DOHH2 (cell line): ENCODE measurements around the gene SEMA5B.

ENCODE experiments used
- H3F3A ChIP-seq: fragments of 200-600 bp; sonication (generic), shearing (Covaris generic); 2 replicates; pipeline ENCODE4 v1.6.0; 2016; ENCODE audit warnings: antibody characterized with exemption, mild to moderate bottlenecking; ENCODE audit not compliant: control insufficient read depth, insufficient read depth
- H3K27ac ChIP-seq: fragments of 200-600 bp; sonication (generic); 2 replicates; pipeline ENCODE4 v1.5.1; 2014; ENCODE audit warnings: low read depth, mild to moderate bottlenecking, low read length, moderate library complexity
- H3K27me3 ChIP-seq: fragments of 200-600 bp; sonication (generic); 2 replicates; pipeline ENCODE4 v1.6.1; 2014; ENCODE audit warnings: mild to moderate bottlenecking, low read length, mixed read lengths; ENCODE audit not compliant: control insufficient read depth
- H3K36me3 ChIP-seq: fragments of 200-600 bp; sonication (generic); 2 replicates; pipeline ENCODE4 v1.6.1; 2014; ENCODE audit warnings: mild to moderate bottlenecking, low read length, moderate library complexity, mixed read lengths; ENCODE audit not compliant: control insufficient read depth
- H3K4me1 ChIP-seq: fragments of 200-600 bp; sonication (generic); 2 replicates; pipeline ENCODE4 v1.6.1; 2014; ENCODE audit warnings: mild to moderate bottlenecking, low read length, mixed read lengths; ENCODE audit not compliant: control insufficient read depth
- H3K4me2 ChIP-seq: fragments of 200-600 bp; sonication (generic); 2 replicates; pipeline ENCODE4 v1.6.0; 2014; ENCODE audit warnings: mild to moderate bottlenecking, low read length, moderate library complexity
- H3K4me3 ChIP-seq: fragments of 200-600 bp; sonication (generic); 2 replicates; pipeline ENCODE4 v1.5.1; 2014; ENCODE audit warnings: mild to moderate bottlenecking, low read length, mixed read lengths
- H3K79me2 ChIP-seq: fragments of 200-600 bp; sonication (generic); 2 replicates; pipeline ENCODE4 v1.6.1; 2014; ENCODE audit warnings: mild to moderate bottlenecking, low read length, mixed read lengths; ENCODE audit not compliant: control insufficient read depth
- H3K9me2 ChIP-seq: fragments of 200-600 bp; sonication (generic); replicated peaks from 2 replicates; pipeline ENCODE4 v1.6.1; 2014; ENCODE audit warnings: mild to moderate bottlenecking, low read length, mixed read lengths; ENCODE audit not compliant: control insufficient read depth
- H3K9me3 ChIP-seq: fragments of 200-600 bp; sonication (generic); 2 replicates; pipeline ENCODE4 v1.6.1; 2014; ENCODE audit warnings: antibody characterized with exemption, low read length, mixed read lengths; ENCODE audit not compliant: control insufficient read depth, insufficient read depth
- H4K20me1 ChIP-seq: fragments of 200-600 bp; sonication (generic); 2 replicates; pipeline ENCODE4 v1.6.0; 2014; ENCODE audit warnings: low read depth, mild to moderate bottlenecking, antibody characterized with exemption, low read length, moderate library complexity; ENCODE audit not compliant: control insufficient read depth, insufficient read depth
- CTCF ChIP-seq: fragments of 200-600 bp; sonication (generic); IDR thresholded peaks from one replicate; pipeline ENCODE4 v1.5.1; 2014; ENCODE audit warnings: antibody characterized with exemption, mild to moderate bottlenecking, low read depth, low read length; ENCODE audit not compliant: poor library complexity, severe bottlenecking
- EZH2phosphoT487 ChIP-seq: fragments of 200-600 bp; sonication (generic); IDR thresholded peaks from 2 replicates; pipeline ENCODE4 v1.6.1; 2017; ENCODE audit warnings: borderline replicate concordance, mild to moderate bottlenecking, antibody characterized with exemption, low read length, moderate library complexity, mixed read lengths

Gene SEMA5B

GRCh38 chr3:123019161-123019560, 8.4 kb downstream of the SEMA5B start:
- Histone ChIP-seq H3K79me2 (no peaks in the 10 kb centered on the region), H4K20me1 (no peaks in the 10 kb centered on the region), H3K4me3 (no peak overlapping the region), H3K9me2 (no peaks in the 10 kb centered on the region), H3K27ac (no peak overlapping the region), H3F3A (no peaks in the 10 kb centered on the region), H3K36me3 (no peaks in the 10 kb centered on the region), H3K9me3 (no peaks in the 10 kb centered on the region), H3K4me1 (no peaks in the 10 kb centered on the region), H3K27me3 (peaks cover 55% of the 10 kb centered on the region), H3K4me2 (no peak overlapping the region)
- TF ChIP-seq EZH2phosphoT487 (no peak), CTCF (no peak)

- no peak overlapping the region for H3K27ac ChIP-seq
- TF ChIP-seq CTCF: no peak
- no peak for TF ChIP-seq EZH2phosphoT487
- H3K9me2 ChIP-seq: no peaks in the 10 kb centered on the region
- H3K27me3 ChIP-seq: peaks cover 55% of the 10 kb centered on the region
- H3K36me3 ChIP-seq: no peaks in the 10 kb centered on the region
- no peaks in the 10 kb centered on the region for H3K4me1 ChIP-seq
- no peak overlapping the region for H3K4me2 ChIP-seq
- no peaks in the 10 kb centered on the region for H3K79me2 ChIP-seq
- H3K9me3 ChIP-seq: no peaks in the 10 kb centered on the region
- H4K20me1 ChIP-seq: no peaks in the 10 kb centered on the region
- H3F3A ChIP-seq: no peaks in the 10 kb centered on the region
- H3K4me3 ChIP-seq: no peak overlapping the region
Measured at GRCh38 chr3:123018683-123019082, 8.9 kb downstream of the SEMA5B start.

- Histone ChIP-seq H3K9me3 (no peaks in the 10 kb centered on the region), H3K27ac (no peak overlapping the region), H3K4me1 (no peaks in the 10 kb centered on the region), H3K4me2 (no peak overlapping the region), H4K20me1 (no peaks in the 10 kb centered on the region), H3K27me3 (peaks cover 33% of the 10 kb centered on the region), H3K4me3 (no peak overlapping the region), H3K9me2 (no peaks in the 10 kb centered on the region), H3K79me2 (no peaks in the 10 kb centered on the region), H3K36me3 (no peaks in the 10 kb centered on the region), H3F3A (no peaks in the 10 kb centered on the region)
- TF ChIP-seq EZH2phosphoT487 (no peak), CTCF (no peak)
Measured at GRCh38 chr3:123015596-123015995, 12.0 kb downstream of the SEMA5B start.

GRCh38 chr3:123013876-123014275, 13.7 kb downstream of the SEMA5B start:
- Histone ChIP-seq H3K4me1 (no peaks in the 10 kb centered on the region), H4K20me1 (no peaks in the 10 kb centered on the region), H3K36me3 (no peaks in the 10 kb centered on the region), H3K9me2 (no peaks in the 10 kb centered on the region), H3K9me3 (no peaks in the 10 kb centered on the region), H3F3A (no peaks in the 10 kb centered on the region), H3K4me3 (no peak overlapping the region), H3K79me2 (no peaks in the 10 kb centered on the region), H3K27ac (no peak overlapping the region), H3K4me2 (no peak overlapping the region), H3K27me3 (peaks cover 26% of the 10 kb centered on the region)
- TF ChIP-seq CTCF (no peak), EZH2phosphoT487 (no peak)
